Mucosa of descending colon (tissue), 3 donors: ENCODE results near the gene CDK11B. TPM values are rescaled to one million over a fixed set of nuclear protein-coding genes. Genes with fewer than 3 reads are reported as not detected.

Experiments used
- ATAC-seq: fragments of 200-7000 bp; cut with Tn5 transposase; one replicate; pipeline ENCODE4 v1.9.1; 2020; ENCODE audit warnings: mild to moderate bottlenecking, moderate library complexity
- DNase-seq, 3 donors: peaks; one replicate each; pipeline ENCODE4 v3.0.0-alpha.2; 2020
- H3K36me3 ChIP-seq: fragments of 200-600 bp; one replicate; pipeline ENCODE4 v1.8.0; 2021; ENCODE audit warnings: low read depth, mild to moderate bottlenecking
- H3K4me1 ChIP-seq: fragments of 200-600 bp; one replicate; pipeline ENCODE4 v1.8.0; 2021; ENCODE audit warnings: low read depth, mild to moderate bottlenecking
- H3K4me3 ChIP-seq: fragments of 200-600 bp; one replicate; pipeline ENCODE4 v1.8.0; 2021; ENCODE audit warnings: mild to moderate bottlenecking
- H3K9me3 ChIP-seq: fragments of 200-600 bp; one replicate; pipeline ENCODE4 v1.8.0; 2021; ENCODE audit warnings: mild to moderate bottlenecking
- intact Hi-C, 2 donors: fragments of 100-400 bp; cut with DNase I in 1 of 2; cut with micrococcal nuclease in 1 of 2; formaldehyde crosslinking; loops; one replicate each; pipeline versions ENCODE4 v1.11.0 to v1.11.1; 2022; cut with DNase I, micrococcal nuclease
- total RNA-seq, 3 donors: library from RNA; stranded (reverse); fragmentation: NEBNext Ultra II Directional in 2 of 3; extraction: Animal tissue kit (Norgen Biotek cat#: 25700) in 2 of 3; gene quantifications; one replicate each; pipeline versions ENCODE4 v1.2.1 to v1.2.4, GENCODE V29; 2021 to 2023
- TF ChIP-seq, protein P1 (sequence below): fragments of 200-600 bp; IDR thresholded peaks from one replicate; pipeline ENCODE4 v1.8.0; 2022; ENCODE audit warnings: antibody characterized with exemption, mild to moderate bottlenecking
- donor health status: DM: no; HTN: no; CAD: no; lungs with moderate emphysema.
- donor health status: DM: no; HTN: no; CAD: no.
- donor health status: DM: no; HTN: yes; CAD: no.

The CDK11B gene
- total RNA-seq, 3 donors from 2014 or later: 31.9 to 45.6 (median 36.8) TPM

DNA sequence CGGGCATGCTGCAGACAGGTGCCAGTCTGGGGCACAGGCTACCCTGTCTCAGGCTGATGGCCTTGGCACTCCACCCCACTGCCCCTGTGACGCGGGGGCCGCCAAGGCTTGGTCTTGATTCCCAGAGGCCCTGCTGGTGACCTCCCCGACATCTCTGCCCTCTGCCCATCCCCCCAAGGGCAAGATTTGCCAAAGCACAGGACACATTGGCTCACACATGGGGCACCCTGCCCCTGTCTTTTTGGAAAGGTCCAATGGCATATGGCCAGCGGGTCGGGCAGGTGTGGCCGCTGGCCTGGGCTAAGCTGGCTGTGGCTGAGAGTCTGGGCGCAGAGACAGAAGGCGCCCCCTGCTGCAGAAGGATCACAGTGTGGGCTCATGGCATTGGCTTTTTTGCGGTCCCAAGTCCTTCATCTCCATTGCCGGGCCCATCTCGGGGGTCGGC is 38.9 kb downstream of the CDK11B start:
- no peak for ATAC-seq
- Histone ChIP-seq H3K9me3 (no peaks in the 10 kb centered on the region), H3K4me3 (no peak overlapping the region), H3K36me3 (no peaks in the 10 kb centered on the region), H3K4me1 (peaks cover 12% of the 10 kb centered on the region)
- TF ChIP-seq, protein P1, sequence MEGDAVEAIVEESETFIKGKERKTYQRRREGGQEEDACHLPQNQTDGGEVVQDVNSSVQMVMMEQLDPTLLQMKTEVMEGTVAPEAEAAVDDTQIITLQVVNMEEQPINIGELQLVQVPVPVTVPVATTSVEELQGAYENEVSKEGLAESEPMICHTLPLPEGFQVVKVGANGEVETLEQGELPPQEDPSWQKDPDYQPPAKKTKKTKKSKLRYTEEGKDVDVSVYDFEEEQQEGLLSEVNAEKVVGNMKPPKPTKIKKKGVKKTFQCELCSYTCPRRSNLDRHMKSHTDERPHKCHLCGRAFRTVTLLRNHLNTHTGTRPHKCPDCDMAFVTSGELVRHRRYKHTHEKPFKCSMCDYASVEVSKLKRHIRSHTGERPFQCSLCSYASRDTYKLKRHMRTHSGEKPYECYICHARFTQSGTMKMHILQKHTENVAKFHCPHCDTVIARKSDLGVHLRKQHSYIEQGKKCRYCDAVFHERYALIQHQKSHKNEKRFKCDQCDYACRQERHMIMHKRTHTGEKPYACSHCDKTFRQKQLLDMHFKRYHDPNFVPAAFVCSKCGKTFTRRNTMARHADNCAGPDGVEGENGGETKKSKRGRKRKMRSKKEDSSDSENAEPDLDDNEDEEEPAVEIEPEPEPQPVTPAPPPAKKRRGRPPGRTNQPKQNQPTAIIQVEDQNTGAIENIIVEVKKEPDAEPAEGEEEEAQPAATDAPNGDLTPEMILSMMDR: no peak
- intact Hi-C loops: no loop called here
- DNase-seq: peak in 2 of 3 donors; percentile 28 to 53

DNA sequence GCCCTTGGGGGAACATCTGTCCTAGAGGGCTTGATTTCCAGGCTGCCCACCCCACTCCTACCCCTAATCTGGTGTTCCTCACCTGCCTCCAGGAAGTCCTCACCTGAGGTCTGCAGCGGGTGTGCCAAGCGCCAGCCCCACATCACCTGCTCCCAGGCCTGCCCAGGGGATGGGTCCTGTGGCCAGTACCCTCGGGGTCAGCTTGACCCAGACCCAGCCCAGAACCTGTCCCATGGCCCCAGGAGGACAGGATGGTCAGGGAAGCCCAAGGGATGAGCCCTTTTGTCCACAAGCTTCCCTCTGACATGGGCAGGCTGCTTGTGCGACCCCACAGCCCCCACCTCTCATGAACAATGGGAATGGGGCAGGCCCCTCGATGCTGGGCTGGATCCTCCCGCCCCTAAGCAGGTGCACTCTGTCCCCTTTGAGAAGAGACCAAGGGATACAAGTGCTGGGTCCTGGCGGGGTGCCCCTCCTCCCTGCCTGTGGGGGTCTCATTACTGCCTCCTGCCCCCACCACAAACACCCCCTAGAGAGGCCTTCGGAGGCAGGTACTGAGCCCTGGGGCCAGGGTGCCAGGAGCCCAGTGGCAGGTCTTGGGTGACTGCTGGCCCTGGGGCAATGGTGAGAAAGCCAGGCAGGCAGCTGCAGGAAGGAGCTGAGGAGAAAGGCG is 40.3 kb downstream of the CDK11B start:
- peaks cover 23% of the 10 kb centered on the region for H3K4me1 ChIP-seq
- ATAC-seq (no peak), DNase-seq (peak in 1 of 3 donors; percentile 54)
- no peaks in the 10 kb centered on the region for H3K9me3 ChIP-seq
- intact Hi-C loops: no loop called here
- H3K4me3 ChIP-seq: no peak overlapping the region
- TF ChIP-seq, protein P1: no peak
- H3K36me3 ChIP-seq: no peaks in the 10 kb centered on the region

DNA sequence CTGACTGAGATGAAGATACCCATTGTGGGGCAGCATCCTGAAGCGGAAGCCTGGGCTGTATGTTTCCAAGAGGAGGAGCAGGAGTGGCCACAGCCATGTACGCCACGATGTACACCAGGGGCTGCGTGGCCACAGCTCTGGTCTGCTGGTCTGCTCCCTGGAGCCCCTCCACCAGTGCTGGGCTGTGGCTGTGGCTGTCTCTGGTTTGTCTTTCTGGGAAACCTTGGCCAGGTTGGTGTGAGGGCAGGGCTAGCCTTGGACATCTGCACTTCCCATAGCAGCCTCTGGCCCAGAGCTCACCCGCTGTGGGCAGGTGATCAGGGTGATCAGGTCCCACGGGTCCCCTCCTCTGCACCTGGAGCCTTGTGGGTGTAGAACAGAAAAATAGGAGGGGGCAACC is 40.9 kb downstream of the CDK11B start:
- DNase-seq (peak in 1 of 3 donors; percentile 49), ATAC-seq (no peak)
- intact Hi-C loops: no loop called here

DNA sequence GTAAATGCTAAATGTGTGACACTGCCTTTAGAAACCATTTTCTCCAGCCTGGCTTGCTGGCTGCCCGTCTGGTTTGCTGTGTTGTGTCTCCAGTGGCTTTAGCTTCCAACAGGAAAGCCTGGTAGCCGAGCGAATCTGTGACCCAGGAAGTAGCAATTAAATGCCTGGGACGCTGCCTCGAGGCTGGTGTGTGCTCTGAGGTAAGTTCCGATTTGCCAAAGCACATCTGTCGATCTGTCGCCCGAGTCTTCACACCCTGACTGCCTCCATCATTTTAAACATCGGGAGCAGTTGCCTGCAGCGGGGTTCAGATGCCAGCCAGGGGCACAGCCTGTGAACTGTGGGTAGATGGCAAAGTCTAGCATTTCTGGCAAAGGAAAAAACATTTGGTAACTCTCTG is 41.3 kb downstream of the CDK11B start:
- ATAC-seq (no peak), DNase-seq (peak in 1 of 3 donors; percentile 37)
- Histone ChIP-seq H3K4me1 (peaks cover 23% of the 10 kb centered on the region), H3K9me3 (no peaks in the 10 kb centered on the region), H3K36me3 (no peaks in the 10 kb centered on the region), H3K4me3 (no peak overlapping the region)
- intact Hi-C loops: no loop called here
- TF ChIP-seq, protein P1: no peak

More for the DNA sequence above, 40.9 kb downstream of the CDK11B start:
- peaks cover 23% of the 10 kb centered on the region for H3K4me1 ChIP-seq
- no peaks in the 10 kb centered on the region for H3K9me3 ChIP-seq
- H3K36me3 ChIP-seq: no peaks in the 10 kb centered on the region
- TF ChIP-seq, protein P1: no peak
- H3K4me3 ChIP-seq: no peak overlapping the region

DNA sequence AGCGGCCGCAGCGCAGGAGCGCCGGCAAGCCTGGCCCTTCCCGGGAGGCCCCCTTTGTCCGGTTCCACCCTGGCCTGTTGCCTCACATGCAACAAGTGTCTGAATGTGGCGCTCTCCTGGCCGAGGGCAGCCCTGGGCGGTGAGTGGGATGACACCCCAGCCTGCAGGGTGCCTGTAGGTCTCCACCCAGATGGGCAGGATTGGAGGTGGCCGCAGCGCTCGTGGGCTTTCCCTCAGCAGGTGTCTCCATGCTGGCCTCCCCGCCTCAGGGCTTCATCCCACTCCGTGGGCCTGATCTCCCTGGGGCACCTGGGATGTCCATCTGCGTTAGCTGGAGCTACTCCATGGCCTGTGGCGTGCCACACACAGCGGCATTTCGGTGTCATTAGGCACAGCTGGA is 42.0 kb downstream of the CDK11B start:
- peaks cover 23% of the 10 kb centered on the region for H3K4me1 ChIP-seq
- no peaks in the 10 kb centered on the region for H3K9me3 ChIP-seq
- TF ChIP-seq, protein P1: no peak
- H3K4me3 ChIP-seq: peak overlapping the region; percentile 80
- intact Hi-C loops: no loop called here
- DNase-seq (peak in 1 of 3 donors; percentile 64), ATAC-seq (no peak)
- H3K36me3 ChIP-seq: no peaks in the 10 kb centered on the region
